Measurements from ENCODE around the gene PLAAT4.
"Not testable (repeated sequence)": the region's sequence is repeated elsewhere in the genome, so short reads cannot be mapped to it uniquely, and the experiment has no call there.

Gene PLAAT4

DNA sequence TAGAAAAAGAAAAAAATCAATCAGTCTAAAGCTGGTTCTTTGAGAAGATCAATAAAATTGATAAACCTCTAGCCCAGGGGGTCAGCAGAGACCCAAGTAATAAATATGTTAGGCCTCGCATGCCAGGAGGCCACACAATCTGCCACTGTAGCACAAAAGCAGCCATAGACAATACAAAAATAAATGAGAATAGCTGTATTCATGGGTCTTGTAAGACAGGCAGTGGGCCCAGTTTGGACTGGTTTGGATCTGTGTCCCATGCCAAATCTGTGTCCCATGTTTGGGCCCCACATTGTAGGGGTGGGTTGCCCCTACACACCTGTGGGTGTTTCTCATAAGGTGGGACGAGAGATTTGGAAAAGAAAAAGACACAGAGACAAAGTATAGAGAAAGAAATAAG is 6.6 kb upstream of the PLAAT4 start:
- DNase-seq (ENCODE audit: low read depth), result no peak
- no peak overlapping the region for H3K4me3 ChIP-seq (ENCODE audit: low read depth, low read length)
- TF ChIP-seq, protein P1, sequence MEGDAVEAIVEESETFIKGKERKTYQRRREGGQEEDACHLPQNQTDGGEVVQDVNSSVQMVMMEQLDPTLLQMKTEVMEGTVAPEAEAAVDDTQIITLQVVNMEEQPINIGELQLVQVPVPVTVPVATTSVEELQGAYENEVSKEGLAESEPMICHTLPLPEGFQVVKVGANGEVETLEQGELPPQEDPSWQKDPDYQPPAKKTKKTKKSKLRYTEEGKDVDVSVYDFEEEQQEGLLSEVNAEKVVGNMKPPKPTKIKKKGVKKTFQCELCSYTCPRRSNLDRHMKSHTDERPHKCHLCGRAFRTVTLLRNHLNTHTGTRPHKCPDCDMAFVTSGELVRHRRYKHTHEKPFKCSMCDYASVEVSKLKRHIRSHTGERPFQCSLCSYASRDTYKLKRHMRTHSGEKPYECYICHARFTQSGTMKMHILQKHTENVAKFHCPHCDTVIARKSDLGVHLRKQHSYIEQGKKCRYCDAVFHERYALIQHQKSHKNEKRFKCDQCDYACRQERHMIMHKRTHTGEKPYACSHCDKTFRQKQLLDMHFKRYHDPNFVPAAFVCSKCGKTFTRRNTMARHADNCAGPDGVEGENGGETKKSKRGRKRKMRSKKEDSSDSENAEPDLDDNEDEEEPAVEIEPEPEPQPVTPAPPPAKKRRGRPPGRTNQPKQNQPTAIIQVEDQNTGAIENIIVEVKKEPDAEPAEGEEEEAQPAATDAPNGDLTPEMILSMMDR (IDR thresholded peaks at IDR 0.05; ENCODE audit: control insufficient read depth, extremely low read depth, insufficient read depth), result no peak

DNA sequence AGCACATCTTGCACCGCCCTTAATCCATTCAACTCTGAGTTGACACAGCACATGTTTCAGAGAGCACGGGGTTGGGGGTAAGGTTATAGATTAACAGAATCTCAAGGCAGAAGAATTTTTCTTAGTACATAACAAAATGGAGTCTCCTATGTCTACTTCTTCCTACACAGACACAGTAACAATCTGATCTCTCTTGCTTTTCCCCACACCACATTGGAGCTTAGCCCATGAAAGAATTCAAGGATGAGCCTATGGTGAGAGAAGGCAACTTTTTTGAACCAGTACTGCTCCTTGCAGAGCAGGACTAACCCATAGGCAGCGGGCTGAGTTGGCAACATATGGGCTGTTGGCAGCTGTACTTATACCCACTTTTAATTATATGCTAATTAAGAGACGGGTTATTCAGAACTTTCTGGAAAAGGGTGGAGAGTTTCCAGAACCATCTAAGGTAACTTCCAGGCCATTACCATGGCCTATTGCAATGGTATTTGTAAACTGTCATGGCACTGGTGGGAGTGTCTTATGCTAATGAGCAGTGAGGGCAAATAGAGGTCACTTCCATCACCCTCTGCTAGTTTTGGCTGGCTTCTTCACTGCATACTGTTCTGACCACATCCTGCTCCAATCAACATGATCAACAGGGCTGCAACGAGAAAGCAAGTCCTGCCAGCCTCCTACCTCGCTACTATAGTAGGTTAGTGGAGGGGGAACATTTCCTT is 5.4 kb upstream of the PLAAT4 start:
- H3K4me3 ChIP-seq (ENCODE audit: low read depth, low read length), result not testable (repeated sequence)
- peak; percentile 36 for DNase-seq (ENCODE audit: low read depth)

DNA sequence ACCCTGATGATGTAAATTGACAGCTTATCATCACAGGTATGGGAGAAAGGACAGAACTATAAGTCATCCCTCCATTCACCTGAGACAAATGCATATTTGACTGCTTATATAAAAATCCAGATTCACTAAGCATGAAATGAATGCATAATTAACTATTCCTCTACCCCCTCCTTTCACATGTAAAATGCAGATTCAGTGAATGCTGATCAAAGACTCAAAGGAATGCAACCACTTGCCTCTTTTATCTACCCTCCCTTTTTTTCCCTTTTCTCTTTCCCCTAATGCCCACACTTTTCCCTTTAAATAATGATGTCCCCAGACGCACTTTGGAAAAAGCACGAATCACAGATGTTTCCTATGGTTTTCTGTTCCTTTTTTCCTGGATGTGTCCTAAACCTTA is 4.5 kb upstream of the PLAAT4 start:
- no peak overlapping the region for H3K4me3 ChIP-seq (ENCODE audit: low read depth, low read length)
- TF ChIP-seq, protein P1 (IDR thresholded peaks at IDR 0.05; ENCODE audit: control insufficient read depth, extremely low read depth, insufficient read depth), result no peak
- no peak for DNase-seq (ENCODE audit: low read depth)

DNA sequence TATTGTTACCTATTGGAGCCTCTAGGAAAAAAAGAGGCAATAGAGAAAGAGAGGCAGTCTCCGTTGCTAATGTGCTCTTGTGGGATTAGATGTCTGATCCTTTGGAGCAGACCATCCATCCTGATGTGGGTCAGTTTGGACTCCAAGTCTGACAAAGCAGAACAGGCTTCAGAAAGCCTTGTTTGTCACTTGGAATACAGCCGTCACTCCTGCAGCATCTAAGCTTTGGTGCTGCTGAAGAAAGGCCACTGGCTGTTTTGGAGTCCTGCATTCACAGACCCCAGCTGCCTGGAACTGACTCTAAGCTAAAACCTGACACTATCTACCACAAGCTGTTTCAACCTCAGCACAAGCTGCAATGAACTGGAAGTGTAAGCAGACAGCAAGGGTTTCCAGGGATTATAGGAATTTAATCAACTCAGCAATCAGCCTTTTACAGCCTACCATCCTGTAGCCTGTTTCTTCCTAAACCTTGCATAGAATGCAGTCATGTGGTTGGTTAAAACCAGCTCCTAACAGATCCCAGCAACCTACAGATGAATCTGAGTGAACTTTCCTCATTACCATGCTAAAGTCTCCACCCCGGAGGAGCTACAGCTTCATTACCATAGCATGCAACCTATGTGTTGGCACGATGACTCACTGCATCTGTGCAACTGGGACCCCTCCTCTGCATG is 3.7 kb upstream of the PLAAT4 start:
- H3K4me3 ChIP-seq (ENCODE audit: low read depth, low read length), result no peak overlapping the region
- TF ChIP-seq, protein P1 (IDR thresholded peaks at IDR 0.05; ENCODE audit: control insufficient read depth, extremely low read depth, insufficient read depth), result no peak
- no peak for DNase-seq (ENCODE audit: low read depth)

DNA sequence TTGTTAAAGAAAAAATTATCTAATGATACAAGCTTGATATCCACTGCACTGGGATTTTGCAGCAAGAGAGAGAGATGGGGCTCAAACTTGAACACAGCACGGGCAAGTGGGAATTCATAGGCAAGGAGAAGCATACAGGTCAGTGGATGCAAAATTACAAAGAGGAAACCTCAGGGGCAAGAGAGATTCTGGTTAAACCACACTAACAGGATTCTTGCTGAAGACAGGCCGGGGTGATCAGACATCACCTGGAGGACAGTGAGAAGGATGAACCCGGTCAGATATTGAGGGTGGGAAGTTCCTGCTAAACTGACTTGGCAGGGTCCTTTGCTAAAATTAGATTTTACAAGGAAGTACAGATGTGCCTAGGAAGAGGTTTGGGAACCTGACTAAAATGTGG is 2.5 kb upstream of the PLAAT4 start:
- no peak for DNase-seq (ENCODE audit: low read depth)
- TF ChIP-seq, protein P1 (IDR thresholded peaks at IDR 0.05; ENCODE audit: control insufficient read depth, extremely low read depth, insufficient read depth), result no peak
- no peak overlapping the region for H3K4me3 ChIP-seq (ENCODE audit: low read depth, low read length)

DNA sequence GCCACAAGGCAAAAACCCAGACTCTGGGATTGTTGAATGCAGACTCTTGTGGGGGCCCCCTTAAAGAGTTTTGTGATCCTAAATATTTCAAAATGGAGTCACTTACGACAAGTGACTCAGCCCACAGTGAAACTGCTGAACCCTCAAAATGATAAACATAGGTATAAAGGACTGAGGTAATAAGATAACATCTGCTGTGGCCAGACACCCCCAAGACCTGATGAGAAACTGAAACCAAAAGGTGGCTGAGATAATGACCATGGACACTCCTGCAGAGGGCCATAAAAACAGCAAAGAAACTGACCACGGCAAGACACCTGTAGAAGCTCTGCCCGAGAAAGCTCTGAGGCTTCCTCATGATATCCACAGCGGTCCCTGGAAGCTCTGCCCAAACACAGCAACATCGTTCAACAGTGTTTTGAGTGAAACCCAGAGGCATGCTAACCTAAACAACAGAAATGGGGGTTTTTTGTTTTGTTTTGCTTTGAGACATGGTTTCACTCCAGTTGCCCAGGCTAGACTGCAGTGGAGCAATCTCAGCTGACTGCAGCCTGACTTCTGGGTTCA is 1.6 kb upstream of the PLAAT4 start:
- no peak overlapping the region for H3K4me3 ChIP-seq (ENCODE audit: low read depth, low read length)
- DNase-seq (ENCODE audit: low read depth), result no peak
- TF ChIP-seq, protein P1 (IDR thresholded peaks at IDR 0.05; ENCODE audit: control insufficient read depth, extremely low read depth, insufficient read depth), result no peak

DNA sequence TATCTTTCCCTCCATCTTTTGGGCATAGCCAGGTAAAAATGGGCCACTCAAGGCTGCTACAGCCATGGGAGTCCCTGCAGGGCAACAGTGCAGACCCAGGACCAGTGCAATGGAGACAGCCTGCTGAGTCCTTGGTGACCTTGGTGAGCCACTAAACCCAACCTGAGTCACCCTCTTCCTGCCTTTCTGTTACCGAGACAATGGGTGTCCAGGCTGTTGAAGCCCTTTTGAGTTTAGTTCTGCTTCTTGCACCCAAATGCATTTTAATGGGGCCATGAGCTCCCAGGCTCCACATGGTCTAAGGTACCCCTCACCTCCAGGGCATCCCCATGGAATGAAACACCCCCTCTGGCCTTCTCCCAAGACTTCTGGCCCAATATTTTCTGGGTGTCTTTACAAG is 874 bp upstream of the PLAAT4 start:
- TF ChIP-seq, protein P1 (IDR thresholded peaks at IDR 0.05; ENCODE audit: control insufficient read depth, extremely low read depth, insufficient read depth), result no peak
- no peak overlapping the region for H3K4me3 ChIP-seq (ENCODE audit: low read depth, low read length)
- DNase-seq (ENCODE audit: low read depth), result no peak

All from LNCaP clone FGC (cell line).